K562 (cell line): ENCODE results near the gene DENND2C. TPM values are rescaled to one million over a fixed set of nuclear protein-coding genes. Genes with fewer than 3 reads are reported as not detected.
A peak's percentile ranks its signal among the peaks of the same experiment; 100 is the strongest.

Experiments used
- ATAC-seq: fragments of 200-7000 bp; cut with Tn5 transposase; 3 replicates; pipeline ENCODE4 v1.9.1; 2020; ENCODE audit warnings: moderate library complexity
- BruUV-seq: library from RNA; stranded (reverse); fragments of 400-500 nt; replicated peaks from 2 replicates; lab custom pipeline; 2021; lab: Mats Ljungman, UMichigan
- CTCF ChIA-PET: fragments of 300-600 bp; formaldehyde crosslinking; extraction: SDS; loops from one replicate; lab custom pipeline; 2021; ENCODE audit warnings: low intra/inter-chr PET ratio; lab: Yijun Ruan, JAX
- POLR2A ChIA-PET: fragments of 300-600, 350-650 bp; sonication (Branson Sonifier 250); formaldehyde crosslinking; extraction: SDS; loops from one replicate; lab custom pipeline; 2021; ENCODE audit warnings: antibody characterized with exemption, inconsistent platforms; lab: Yijun Ruan, JAX
- DNase-seq, 4 experiments: peaks; one replicate each; pipeline versions ENCODE4 v3.0.0 to v3.0.0-alpha.2; 2011 to 2018; ENCODE audit warnings: low spot score in 3 of 4, mixed read lengths in 3 of 4; ENCODE audit errors: extremely low read depth in 1 of 4
- FAIRE-seq: peaks from 2 replicates; lab custom pipeline; 2011; peaks lifted over from hg19 to GRCh38; lab: Jason Lieb, UNC
- H2AFZ ChIP-seq: 2 replicates; pipeline ENCODE4 v1.6.0; 2011; ENCODE audit warnings: low read depth, low read length, control low read depth, inconsistent platforms
- H3K27ac ChIP-seq: fragments of 200-600 bp; 3 replicates; pipeline ENCODE4 v1.8.0; 2011; ENCODE audit warnings: low read depth, mild to moderate bottlenecking, control low read depth, inconsistent platforms, low read length, moderate library complexity, mixed read lengths; ENCODE audit errors: extremely low read depth
- H3K27me3 ChIP-seq, 2 experiments: fragments of 300-600 bp in 1 of 2; 2 replicates in 1 of 2; 3 replicates in 1 of 2; pipeline versions ENCODE4 v1.6.0 to v1.8.0; 2011; ENCODE audit warnings: inconsistent platforms in 2 of 2, low read length in 2 of 2, mild to moderate bottlenecking in 1 of 2, mixed read lengths in 1 of 2, moderate library complexity in 1 of 2; ENCODE audit not compliant: control insufficient read depth in 2 of 2, insufficient read depth in 2 of 2
- H3K36me3 ChIP-seq: fragments of 300-600 bp; 3 replicates; pipeline ENCODE4 v1.8.0; 2011; ENCODE audit warnings: mild to moderate bottlenecking, low read length, inconsistent platforms; ENCODE audit not compliant: control insufficient read depth, insufficient read depth
- H3K4me1 ChIP-seq, 2 experiments: fragments of 200-600 bp in 1 of 2; replicated peaks in 1 of 2; 2 replicates in 1 of 2; 3 replicates in 1 of 2; pipeline versions ENCODE4 v1.5.1 to v1.8.0; 2011; ENCODE audit warnings: inconsistent platforms in 2 of 2, low read length in 2 of 2, mild to moderate bottlenecking in 1 of 2, mixed read lengths in 1 of 2, moderate library complexity in 1 of 2; ENCODE audit not compliant: control insufficient read depth in 2 of 2, insufficient read depth in 2 of 2
- H3K4me2 ChIP-seq: 2 replicates; pipeline ENCODE4 v1.6.1; 2011; ENCODE audit warnings: low read length, control low read depth, inconsistent platforms, mixed read lengths; ENCODE audit not compliant: insufficient read depth
- H3K4me3 ChIP-seq: fragments of 200-600 bp; sonication (generic), shearing (Covaris generic); 2 replicates; pipeline ENCODE4 v1.5.1; 2016; ENCODE audit warnings: control low read depth, inconsistent platforms
- H3K79me2 ChIP-seq: fragments of 200-600 bp; 3 replicates; pipeline ENCODE4 v1.8.0; 2011; ENCODE audit warnings: low read length, inconsistent platforms; ENCODE audit not compliant: control insufficient read depth, insufficient read depth
- H3K9ac ChIP-seq, 2 experiments: 2 replicates each; pipeline versions ENCODE4 v1.6.0 to v1.6.1; 2011; ENCODE audit warnings: low read depth in 2 of 2, low read length in 2 of 2, control low read depth in 1 of 2, inconsistent platforms in 1 of 2, mild to moderate bottlenecking in 1 of 2, mixed read lengths in 1 of 2; ENCODE audit not compliant: insufficient read depth in 1 of 2
- H3K9me1 ChIP-seq: one replicate; pipeline ENCODE4 v1.6.0; 2011; ENCODE audit warnings: inconsistent platforms, mild to moderate bottlenecking, low read length, moderate library complexity; ENCODE audit not compliant: control insufficient read depth, insufficient read depth
- H3K9me3 ChIP-seq: replicated peaks from 2 replicates; pipeline ENCODE4 v1.5.1; 2011; ENCODE audit warnings: low read depth, low read length, inconsistent platforms; ENCODE audit not compliant: control insufficient read depth, insufficient read depth
- H4K20me1 ChIP-seq: replicated peaks from 2 replicates; pipeline ENCODE4 v1.6.1; 2011; ENCODE audit warnings: low read length, inconsistent platforms, mixed read lengths; ENCODE audit not compliant: control insufficient read depth, insufficient read depth
- ARID2 ChIP-seq: fragments of 450-650 bp; IDR thresholded peaks from 2 replicates; pipeline ENCODE4 v1.6.1; 2017; ENCODE audit warnings: antibody characterized with exemption, mild to moderate bottlenecking
- CBX8 ChIP-seq: fragments of 200-600 bp; sonication (generic); IDR thresholded peaks from 2 replicates; pipeline ENCODE4 v1.6.1; 2012; ENCODE audit warnings: borderline replicate concordance, mixed run types, low read depth, mild to moderate bottlenecking, moderate library complexity, mixed read lengths, low read length, control low read depth, inconsistent platforms; ENCODE audit not compliant: poor library complexity, severe bottlenecking; ENCODE audit errors: extremely low read depth
- ZNF778 ChIP-seq: fragments of 450-650 bp; formaldehyde crosslinking; IDR thresholded peaks from 2 replicates; pipeline ENCODE4 v1.4.0; 2020; ENCODE audit warnings: mild to moderate bottlenecking, moderate library complexity
- WGBS: fragments of 100-300 bp; shearing (Covaris generic); methylation state at CpG from one replicate; pipeline ENCODE4 v1.1.6; 2016; ENCODE audit warnings: low coverage, mixed read lengths; ENCODE audit not compliant: insufficient coverage; ENCODE audit errors: missing lambda C conversion rate; 5-methylcytosine and 5-hydroxymethylcytosine counted together
- in situ Hi-C: fragments of 300-500 bp; cut with MboI; formaldehyde crosslinking; loops from 4 replicates; pipeline ENCODE4 v1.15.0; 2018; ENCODE audit warnings: inconsistent platforms, mixed read lengths
- intact Hi-C: fragments of 100-400 bp; cut with micrococcal nuclease; formaldehyde crosslinking; loops from 2 replicates; pipeline ENCODE4 v1.14.2; 2022
- polyA plus RNA-seq, 8 experiments: library from polyadenylated mRNA; depleted of rRNA in 4 of 8; stranded (reverse) in 5 of 8; unstranded in 3 of 8; fragments of >200 nt; fragmentation: Nextera tagmentation in 2 of 8; fragmentation: Illumina TruSeq in 1 of 8; extraction: Ambion mirVana in 2 of 8; extraction: Trizol in 1 of 8; gene quantifications; 2 replicates each; pipeline versions ENCODE4 v1.2.1 to v1.2.3, GENCODE V29; 2011 to 2014; ENCODE audit warnings: inconsistent platforms in 1 of 8, missing spikeins in 1 of 8
- total RNA-seq, 7 experiments: library from RNA; depleted of rRNA in 6 of 7; stranded (reverse); fragments of >200 nt in 6 of 7; fragmentation: Illumina TruSeq in 2 of 7; extraction: Trizol in 2 of 7; gene quantifications; 2 replicates each; pipeline versions ENCODE4 v1.2.1 to v1.2.3, GENCODE V29; 2011 to 2021; ENCODE audit warnings: low replicate concordance in 1 of 7
- TF ChIP-seq, protein P1 (sequence below): fragments of 250-450 bp; sonication (Bioruptor Pico); IDR thresholded peaks from 2 replicates; pipeline ENCODE4 v1.5.1; 2021; ENCODE audit warnings: mild to moderate bottlenecking

DENND2C gene
- total and polyA plus RNA-seq, 9 of the 15 experiments (the other 6 are each of a cell fraction or from before 2014, with no cell fraction given), result 0.03 to 0.25 (median 0.14) TPM

GRCh38 chr1:114695430-114696058 is 25.7 kb upstream of the DENND2C start, which contains the start of gene AMPD1 (continued):
- no peak for TF ChIP-seq CBX8

DNA sequence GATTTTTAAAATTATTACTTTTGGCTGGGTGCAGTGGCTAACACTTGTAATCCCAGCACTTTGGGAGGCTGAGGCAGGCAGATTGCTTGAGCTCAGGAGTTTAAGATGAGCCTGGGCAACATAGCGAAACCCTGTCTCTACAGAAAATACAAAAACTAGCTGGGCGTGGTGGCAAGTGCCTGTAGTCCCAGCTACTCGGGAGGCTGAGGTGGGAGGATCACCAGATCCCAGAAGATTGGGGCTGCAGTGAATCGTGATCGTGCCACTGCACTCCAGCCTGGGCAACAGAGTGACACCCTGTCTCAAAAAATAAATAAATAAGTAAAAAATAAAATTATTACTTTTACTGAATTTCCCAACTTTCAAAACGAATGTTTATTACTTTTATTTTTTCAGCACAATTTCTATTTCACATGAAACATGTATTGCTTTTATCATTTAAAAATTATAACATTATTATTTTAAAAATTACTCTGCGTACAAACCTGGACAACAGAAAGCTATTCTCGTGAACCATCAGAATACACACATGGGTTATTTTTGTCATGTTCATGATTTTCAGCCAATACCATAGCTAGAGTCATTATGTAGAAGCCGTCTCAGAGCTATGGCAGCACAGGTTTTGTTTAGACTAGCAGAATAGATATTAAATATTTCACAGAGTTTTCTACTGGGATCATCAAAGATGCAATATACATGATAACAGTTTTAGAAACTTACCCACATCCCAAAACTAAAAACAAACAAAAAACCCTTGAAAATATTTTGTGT is 24.9 kb upstream of the DENND2C start:
- POLR2A ChIA-PET, result interaction anchor here (0.5 to 2.5 kb wide), 10 partner anchors 11 to 196 kb away, joined by 3 to 14 read pairs (median 4); partner anchors contain the start of gene NRAS
- DNase-seq (no peak), ATAC-seq (no peak), FAIRE-seq (no peak)
- no peak overlapping the region for H2AFZ ChIP-seq
- H3K79me2 ChIP-seq, result no peaks in the 10 kb centered on the region
- H3K9me3 ChIP-seq, result no peaks in the 10 kb centered on the region
- no peak overlapping the region for H3K4me2 ChIP-seq
- peaks cover 12 to 13% of the 10 kb centered on the region in 2 experiments for H3K27me3 ChIP-seq
- in situ Hi-C loops (no loop called here), intact Hi-C loops (no loop called here)
- no peak overlapping the region for H3K4me3 ChIP-seq
- no TSS peak for BruUV-seq
- H4K20me1 ChIP-seq, result no peaks in the 10 kb centered on the region
- no peaks in the 10 kb centered on the region for H3K9me1 ChIP-seq
- H3K4me1 ChIP-seq, result no peaks in the 10 kb centered on the region
- H3K36me3 ChIP-seq, result no peaks in the 10 kb centered on the region
- H3K9ac ChIP-seq, result no peak overlapping the region
- TF ChIP-seq, protein P1, sequence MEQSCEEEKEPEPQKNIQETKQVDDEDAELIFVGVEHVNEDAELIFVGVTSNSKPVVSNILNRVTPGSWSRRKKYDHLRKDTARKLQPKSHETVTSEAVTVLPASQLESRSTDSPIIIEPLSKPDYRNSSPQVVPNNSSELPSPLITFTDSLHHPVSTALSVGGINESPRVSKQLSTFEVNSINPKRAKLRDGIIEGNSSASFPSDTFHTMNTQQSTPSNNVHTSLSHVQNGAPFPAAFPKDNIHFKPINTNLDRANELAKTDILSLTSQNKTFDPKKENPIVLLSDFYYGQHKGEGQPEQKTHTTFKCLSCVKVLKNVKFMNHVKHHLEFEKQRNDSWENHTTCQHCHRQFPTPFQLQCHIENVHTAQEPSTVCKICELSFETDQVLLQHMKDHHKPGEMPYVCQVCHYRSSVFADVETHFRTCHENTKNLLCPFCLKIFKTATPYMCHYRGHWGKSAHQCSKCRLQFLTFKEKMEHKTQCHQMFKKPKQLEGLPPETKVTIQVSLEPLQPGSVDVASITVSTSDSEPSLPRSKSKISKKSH (CRISPR knock-in tag), result no peak
- 0 out of 2 replicates have a peak, but pooled peaks have one; percentile 21 for TF ChIP-seq ZNF778 (CRISPR knock-in tag)
- TF ChIP-seq ARID2, result no peak
- 3% methylated on average over 9 of the region's 9 CpGs for WGBS
- CTCF ChIA-PET, result interaction anchor here (0.6 kb wide), 1 partner anchor 714 kb away, joined by 3 read pairs; no protein-coding TSS in a partner anchor
- H3K27ac ChIP-seq, result no peak overlapping the region
